GM23338 (cell line): ENCODE results near the gene CPNE4. TPM values are rescaled to one million over a fixed set of nuclear protein-coding genes. Genes with fewer than 3 reads are reported as not detected.

ENCODE experiments used
- ATAC-seq: fragments of 200-7000 bp; cut with Tn5 transposase; 3 replicates; pipeline ENCODE4 v1.9.1; 2020
- DNase-seq: peaks from one replicate; pipeline ENCODE4 v3.0.0-alpha.2; 2015; ENCODE audit warnings: low spot score
- H2AFZ ChIP-seq: fragments of 200-600 bp; sonication (generic); 2 replicates; pipeline ENCODE4 v1.8.0; 2016; ENCODE audit warnings: antibody characterized with exemption, mild to moderate bottlenecking, moderate library complexity
- H3F3A ChIP-seq: fragments of 200-600 bp; sonication (generic); replicated peaks from 2 replicates; pipeline ENCODE4 v1.8.0; 2017; ENCODE audit warnings: antibody characterized with exemption, mixed run types, low read depth
- H3K27ac ChIP-seq: fragments of 200-600 bp; sonication (generic); 2 replicates; pipeline ENCODE4 v1.6.1; 2016; ENCODE audit warnings: low read depth
- H3K27me3 ChIP-seq: fragments of 200-600 bp; sonication (generic); 2 replicates; pipeline ENCODE4 v1.8.0; 2016; ENCODE audit warnings: mild to moderate bottlenecking, mixed run types, moderate library complexity; ENCODE audit not compliant: insufficient read depth
- H3K36me3 ChIP-seq: fragments of 200-600 bp; sonication (generic); 2 replicates; pipeline ENCODE4 v1.8.0; 2016; ENCODE audit warnings: mild to moderate bottlenecking; ENCODE audit not compliant: insufficient read depth
- H3K4me1 ChIP-seq: fragments of 200-600 bp; sonication (generic); 2 replicates; pipeline ENCODE4 v1.8.0; 2016; ENCODE audit warnings: mild to moderate bottlenecking, moderate library complexity; ENCODE audit not compliant: insufficient read depth
- H3K4me2 ChIP-seq: fragments of 200-600 bp; sonication (generic); 2 replicates; pipeline ENCODE4 v1.7.1; 2017; ENCODE audit warnings: mixed run types
- H3K4me3 ChIP-seq: fragments of 200-600 bp; sonication (generic); 2 replicates; pipeline ENCODE4 v1.6.1; 2016; ENCODE audit warnings: mixed run types
- H3K79me2 ChIP-seq: fragments of 200-600 bp; sonication (generic); replicated peaks from 2 replicates; pipeline ENCODE4 v1.8.0; 2017; ENCODE audit warnings: mild to moderate bottlenecking; ENCODE audit not compliant: insufficient read depth
- H3K9me2 ChIP-seq: fragments of 200-600 bp; sonication (generic); 2 replicates; pipeline ENCODE4 v1.8.0; 2017; ENCODE audit not compliant: insufficient read depth
- H4K20me1 ChIP-seq: fragments of 200-600 bp; sonication (generic); replicated peaks from 2 replicates; pipeline ENCODE4 v1.8.0; 2017; ENCODE audit warnings: mild to moderate bottlenecking; ENCODE audit not compliant: insufficient read depth
- H3K27ac Mint-ChIP-seq: 2 replicates; pipeline ENCODE4 v1.8.0; 2020; ENCODE audit warnings: inconsistent platforms, mild to moderate bottlenecking, moderate library complexity, mixed read lengths
- H3K27me3 Mint-ChIP-seq: 3 replicates; pipeline ENCODE4 v1.8.0; 2022; ENCODE audit warnings: low read depth, mild to moderate bottlenecking, moderate library complexity, mixed read lengths, inconsistent platforms; ENCODE audit not compliant: insufficient read depth, poor library complexity
- H3K36me3 Mint-ChIP-seq: 3 replicates; pipeline ENCODE4 v1.8.0; 2021; ENCODE audit warnings: low read depth, mild to moderate bottlenecking, inconsistent platforms, moderate library complexity, mixed read lengths
- H3K4me1 Mint-ChIP-seq: 3 replicates; pipeline ENCODE4 v1.8.0; 2020; ENCODE audit warnings: mild to moderate bottlenecking, inconsistent platforms, mixed read lengths
- H3K4me3 Mint-ChIP-seq: 3 replicates; pipeline ENCODE4 v1.8.0; 2021; ENCODE audit warnings: moderate library complexity, mild to moderate bottlenecking, inconsistent platforms, mixed read lengths
- H3K9me3 Mint-ChIP-seq: 3 replicates; pipeline ENCODE4 v1.8.0; 2020; ENCODE audit warnings: moderate library complexity, mild to moderate bottlenecking, inconsistent platforms, mixed read lengths
- CREB1 ChIP-seq: fragments of 250-450 bp; sonication (Bioruptor Pico); IDR thresholded peaks from 2 replicates; pipeline ENCODE4 v1.5.0; 2020; ENCODE audit warnings: low read depth, mild to moderate bottlenecking, moderate library complexity
- CTCF ChIP-seq, 2 experiments: fragments of 200-600 bp in 1 of 2; sonication (generic) in 1 of 2; conservative IDR thresholded peaks; 2 replicates each; pipeline versions ENCODE4 v1.5.1 to v1.6.1; 2016 to 2017; ENCODE audit warnings: antibody characterized with exemption in 2 of 2, low read depth in 2 of 2, mild to moderate bottlenecking in 2 of 2, moderate library complexity in 1 of 2
- ETS1 ChIP-seq: IDR thresholded peaks from 2 replicates; pipeline ENCODE4 v1.6.1; 2016; ENCODE audit warnings: antibody characterized with exemption
- EZH2 ChIP-seq: fragments of 200-600 bp; sonication (generic); IDR thresholded peaks from one replicate; pipeline ENCODE4 v1.8.0; 2017; ENCODE audit warnings: antibody characterized with exemption, mild to moderate bottlenecking, low read depth; ENCODE audit not compliant: unreplicated experiment
- JUNB ChIP-seq: IDR thresholded peaks from one replicate; pipeline ENCODE4 v1.6.1; 2016; ENCODE audit warnings: antibody characterized with exemption; ENCODE audit not compliant: unreplicated experiment
- NANOG ChIP-seq: IDR thresholded peaks from 2 replicates; pipeline ENCODE4 v1.6.1; 2016; ENCODE audit warnings: antibody characterized with exemption, borderline replicate concordance
- POLR2AphosphoS5 ChIP-seq: IDR thresholded peaks from 2 replicates; pipeline ENCODE4 v1.6.1; 2016; ENCODE audit warnings: antibody characterized with exemption, low read depth
- REST ChIP-seq: IDR thresholded peaks from one replicate; pipeline ENCODE4 v1.6.1; 2018; ENCODE audit warnings: antibody characterized with exemption; ENCODE audit not compliant: unreplicated experiment
- STAT1 ChIP-seq: IDR thresholded peaks from one replicate; pipeline ENCODE4 v1.6.1; 2016; ENCODE audit warnings: antibody characterized with exemption; ENCODE audit not compliant: unreplicated experiment
- ZNF114 ChIP-seq: fragments of 250-450 bp; sonication (Bioruptor Pico); IDR thresholded peaks from 2 replicates; pipeline ENCODE4 v1.5.0; 2020; ENCODE audit warnings: mild to moderate bottlenecking, moderate library complexity
- ZNF331 ChIP-seq: fragments of 250-450 bp; sonication (Bioruptor Pico); IDR thresholded peaks from 2 replicates; pipeline ENCODE4 v1.5.0; 2020; ENCODE audit warnings: low read depth, mild to moderate bottlenecking, moderate library complexity
- polyA plus RNA-seq: library from polyadenylated mRNA; unstranded; fragments of >200 nt; fragmentation: Nextera tagmentation; extraction: Ambion mirVana; gene quantifications from 2 replicates; pipeline ENCODE4 v1.2.1, GENCODE V29; 2016
- total RNA-seq: library from RNA; depleted of rRNA; stranded (reverse); fragments of >200 nt; shearing (Covaris generic); gene quantifications from 2 replicates; pipeline ENCODE4 v1.2.3, GENCODE V29; 2014

Gene CPNE4
- total and polyA plus RNA-seq, 2 experiments from 2014 or later = 2.0 to 6.5 TPM

GRCh38 chr3:131716943-131717342 lies 317.9 kb downstream of the CPNE4 start:
- peaks cover 5% of the 10 kb centered on the region for H3K27me3 Mint-ChIP-seq
- H3K4me1 Mint-ChIP-seq = peaks cover 23% of the 10 kb centered on the region
- H2AFZ ChIP-seq = no peak overlapping the region
- H3K79me2 ChIP-seq = no peaks in the 10 kb centered on the region
- no peaks in the 10 kb centered on the region for H3K36me3 Mint-ChIP-seq
- H3K4me3 ChIP-seq = no peak overlapping the region
- H3K9me2 ChIP-seq = no peaks in the 10 kb centered on the region
- TF ChIP-seq ZNF114 (no peak), CREB1 (CRISPR knock-in tag) (no peak), ETS1 (no peak)
- no peaks in the 10 kb centered on the region for H3K36me3 ChIP-seq
- no peaks in the 10 kb centered on the region; the same call in 2 of the 3 replicates for H3K9me3 Mint-ChIP-seq
- H3K4me2 ChIP-seq = no peak overlapping the region
- H3K27me3 ChIP-seq = no peaks in the 10 kb centered on the region
- peaks cover 12% of the 10 kb centered on the region for H3K4me1 ChIP-seq
- ATAC-seq = no peak
- 0 out of 2 replicates have a peak overlapping the region, but pooled peaks have one; percentile 5 for H3K27ac ChIP-seq
- no peaks in the 10 kb centered on the region for H3F3A ChIP-seq
- DNase-seq = no peak
- H3K4me3 Mint-ChIP-seq = no peak overlapping the region
- H3K27ac Mint-ChIP-seq = no peak overlapping the region
- H4K20me1 ChIP-seq = 0 out of 2 replicates have a peak, but pooled peaks cover 2% of the 10 kb centered on the region

- H3K4me2 ChIP-seq = no peak overlapping the region
- H3K4me1 ChIP-seq = peaks cover 18% of the 10 kb centered on the region
- no peak overlapping the region for H3K27ac ChIP-seq
- Mint-ChIP-seq H3K27ac (no peak overlapping the region), H3K36me3 (no peaks in the 10 kb centered on the region), H3K9me3 (no peaks in the 10 kb centered on the region; the same call in 2 of the 3 replicates), H3K27me3 (peaks cover 5% of the 10 kb centered on the region), H3K4me1 (peaks cover 32% of the 10 kb centered on the region), H3K4me3 (no peak overlapping the region)
- H3K4me3 ChIP-seq = no peak overlapping the region
- 0 out of 2 replicates have a peak, but pooled peaks cover 2% of the 10 kb centered on the region for H4K20me1 ChIP-seq
- no peaks in the 10 kb centered on the region for H3F3A ChIP-seq
- no peaks in the 10 kb centered on the region for H3K36me3 ChIP-seq
- DNase-seq (no peak), ATAC-seq (peak; percentile 32; the same call in 2 of the 3 replicates)
- H3K27me3 ChIP-seq = no peaks in the 10 kb centered on the region
- no peaks in the 10 kb centered on the region for H3K9me2 ChIP-seq
- TF ChIP-seq REST (no peak), ZNF114 (no peak), CTCF (conservative IDR thresholded peaks at IDR 0.05; ENCODE audit: low read depth in 2 of 2) (no peak), STAT1 (no peak), ZNF331 (CRISPR knock-in tag) (no peak), NANOG (no peak), JUNB (no peak), POLR2AphosphoS5 (no peak), ETS1 (no peak), EZH2 (no peak), CREB1 (CRISPR knock-in tag) (no peak)
- no peaks in the 10 kb centered on the region for H3K79me2 ChIP-seq
- H2AFZ ChIP-seq = peak overlapping the region; percentile 15; the same call in 1 of the 2 replicates
Observed at GRCh38 chr3:131716007-131716406, 318.8 kb downstream of the CPNE4 start.
